Measurements from ENCODE around the gene ANKRD12. TPM values are rescaled to one million over a fixed set of nuclear protein-coding genes. Genes with fewer than 3 reads are reported as not detected.
A peak's percentile ranks its signal among the peaks of the same experiment; 100 is the strongest.

The ANKRD12 gene
- total RNA-seq, 1 donor, result 32.0 TPM

DNA sequence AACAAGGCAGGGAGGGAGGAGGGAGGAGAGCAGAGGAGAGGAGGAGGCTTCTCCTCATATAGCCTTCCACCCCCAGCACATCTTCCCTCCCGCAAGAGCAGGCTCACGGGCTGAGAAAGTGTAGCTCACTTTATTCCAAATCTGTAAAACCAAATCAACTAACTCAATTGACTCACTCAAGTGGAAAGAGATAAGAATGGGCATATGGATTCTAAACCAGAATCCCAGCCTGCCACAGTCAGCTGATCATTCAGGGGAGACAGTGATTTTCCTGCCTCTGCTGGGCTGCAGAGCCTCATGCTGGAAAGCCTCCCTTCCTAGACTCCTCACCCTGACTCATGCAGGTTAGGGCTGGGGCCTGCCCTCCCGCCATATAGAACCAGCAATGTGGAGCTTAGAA, 193.8 kb downstream of the ANKRD12 start:
- no peak overlapping the region for H3K4me3 ChIP-seq (ENCODE audit: low read depth, low read length)
- DNase-seq (ENCODE audit: low read depth), result no peak
- TF ChIP-seq, protein P1, sequence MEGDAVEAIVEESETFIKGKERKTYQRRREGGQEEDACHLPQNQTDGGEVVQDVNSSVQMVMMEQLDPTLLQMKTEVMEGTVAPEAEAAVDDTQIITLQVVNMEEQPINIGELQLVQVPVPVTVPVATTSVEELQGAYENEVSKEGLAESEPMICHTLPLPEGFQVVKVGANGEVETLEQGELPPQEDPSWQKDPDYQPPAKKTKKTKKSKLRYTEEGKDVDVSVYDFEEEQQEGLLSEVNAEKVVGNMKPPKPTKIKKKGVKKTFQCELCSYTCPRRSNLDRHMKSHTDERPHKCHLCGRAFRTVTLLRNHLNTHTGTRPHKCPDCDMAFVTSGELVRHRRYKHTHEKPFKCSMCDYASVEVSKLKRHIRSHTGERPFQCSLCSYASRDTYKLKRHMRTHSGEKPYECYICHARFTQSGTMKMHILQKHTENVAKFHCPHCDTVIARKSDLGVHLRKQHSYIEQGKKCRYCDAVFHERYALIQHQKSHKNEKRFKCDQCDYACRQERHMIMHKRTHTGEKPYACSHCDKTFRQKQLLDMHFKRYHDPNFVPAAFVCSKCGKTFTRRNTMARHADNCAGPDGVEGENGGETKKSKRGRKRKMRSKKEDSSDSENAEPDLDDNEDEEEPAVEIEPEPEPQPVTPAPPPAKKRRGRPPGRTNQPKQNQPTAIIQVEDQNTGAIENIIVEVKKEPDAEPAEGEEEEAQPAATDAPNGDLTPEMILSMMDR (IDR thresholded peaks at IDR 0.05; ENCODE audit: insufficient read depth, low read depth, low read length), result no peak

DNA sequence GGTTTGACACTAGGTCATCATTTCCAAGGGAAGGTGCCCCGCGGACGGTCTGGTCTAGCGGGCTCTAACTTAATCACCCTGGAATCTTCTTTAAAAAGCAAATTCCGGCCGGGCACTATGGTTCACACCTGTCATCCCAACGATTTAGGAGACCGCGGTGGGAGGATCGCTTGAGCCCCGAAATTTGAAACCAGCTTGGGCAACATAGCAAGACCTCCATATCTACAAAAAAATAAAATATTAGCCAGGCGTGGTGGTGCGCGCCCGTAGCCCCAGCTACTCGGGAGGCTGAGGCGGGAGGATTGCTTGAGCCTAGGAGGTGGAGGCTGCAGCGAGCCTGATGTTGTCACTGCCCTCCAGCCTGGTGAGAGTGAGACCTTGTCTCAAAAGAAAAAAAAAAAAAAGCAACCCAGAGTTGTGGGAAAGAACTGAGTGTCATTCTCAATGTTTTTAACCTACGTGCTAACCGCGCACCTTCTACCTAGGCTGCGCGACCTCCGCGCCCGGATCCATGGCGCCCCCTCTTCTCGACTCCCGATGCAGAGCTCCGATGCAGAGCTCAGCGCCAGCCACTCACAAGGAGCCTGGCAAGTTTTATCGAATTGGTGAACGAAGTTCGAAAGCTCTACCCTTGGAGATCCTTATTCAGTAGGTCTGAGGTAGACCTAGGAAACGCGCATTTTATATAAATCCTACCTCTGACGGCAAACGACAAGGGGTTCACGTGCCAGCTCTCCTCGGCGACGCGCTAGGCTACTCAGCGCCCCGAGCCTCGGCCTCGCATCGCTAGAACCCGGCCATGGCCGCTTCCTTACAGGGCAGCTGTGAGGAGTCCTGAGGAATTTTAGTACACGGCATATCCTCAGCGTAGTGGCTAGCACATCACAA, 197.1 kb downstream of the ANKRD12 start:
- no peak for DNase-seq (ENCODE audit: low read depth)
- TF ChIP-seq, protein P1 (IDR thresholded peaks at IDR 0.05; ENCODE audit: insufficient read depth, low read depth, low read length), result no peak
- peak overlapping the region; percentile 72 for H3K4me3 ChIP-seq (ENCODE audit: low read depth, low read length)

DNA sequence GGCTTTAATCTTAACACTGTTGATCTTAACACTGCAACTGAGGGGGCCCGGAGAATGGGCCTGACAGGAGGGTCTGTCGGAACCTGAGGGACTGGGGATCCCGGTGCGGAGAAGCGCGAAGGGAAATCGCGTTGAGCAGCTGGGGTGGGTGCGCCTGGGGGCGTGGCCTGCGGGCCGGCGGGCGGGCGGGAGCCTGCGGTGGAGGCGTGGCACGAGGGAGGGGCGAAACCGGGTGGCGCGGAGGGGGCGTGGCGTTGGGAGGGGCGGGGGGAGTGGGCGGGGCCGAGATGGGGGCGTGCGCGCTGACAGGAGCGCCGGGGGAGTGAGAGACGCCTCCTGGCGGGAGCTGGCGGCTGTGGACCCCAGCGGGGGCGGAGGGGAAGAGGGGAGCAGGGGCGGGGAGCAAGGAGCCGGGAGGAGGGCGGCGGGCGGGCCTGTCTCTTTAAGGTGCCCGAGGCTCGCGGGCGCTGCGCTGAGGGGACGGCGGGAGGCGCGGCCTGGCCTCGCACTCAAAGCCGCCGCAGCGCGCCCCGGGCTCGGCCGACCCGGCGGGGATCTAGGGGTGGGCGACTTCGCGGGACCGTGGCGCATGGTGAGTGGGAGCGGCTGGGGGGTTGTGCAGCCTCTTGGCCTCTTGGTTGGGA, 197.9 kb downstream of the ANKRD12 start, which contains the start of gene TWSG1:
Gene TWSG1 (plus strand): TSS at position 445 of the 644 bp plus-strand sequence. CDS start 2,457 bp downstream, outside the sequence.
- DNase-seq (ENCODE audit: low read depth), result peak; percentile 97
- H3K4me3 ChIP-seq (ENCODE audit: low read depth, low read length), result peak within 1 kb of the TSS; percentile 88
- TF ChIP-seq, protein P1 (IDR thresholded peaks at IDR 0.05; ENCODE audit: insufficient read depth, low read depth, low read length), result peak; percentile 21

DNA sequence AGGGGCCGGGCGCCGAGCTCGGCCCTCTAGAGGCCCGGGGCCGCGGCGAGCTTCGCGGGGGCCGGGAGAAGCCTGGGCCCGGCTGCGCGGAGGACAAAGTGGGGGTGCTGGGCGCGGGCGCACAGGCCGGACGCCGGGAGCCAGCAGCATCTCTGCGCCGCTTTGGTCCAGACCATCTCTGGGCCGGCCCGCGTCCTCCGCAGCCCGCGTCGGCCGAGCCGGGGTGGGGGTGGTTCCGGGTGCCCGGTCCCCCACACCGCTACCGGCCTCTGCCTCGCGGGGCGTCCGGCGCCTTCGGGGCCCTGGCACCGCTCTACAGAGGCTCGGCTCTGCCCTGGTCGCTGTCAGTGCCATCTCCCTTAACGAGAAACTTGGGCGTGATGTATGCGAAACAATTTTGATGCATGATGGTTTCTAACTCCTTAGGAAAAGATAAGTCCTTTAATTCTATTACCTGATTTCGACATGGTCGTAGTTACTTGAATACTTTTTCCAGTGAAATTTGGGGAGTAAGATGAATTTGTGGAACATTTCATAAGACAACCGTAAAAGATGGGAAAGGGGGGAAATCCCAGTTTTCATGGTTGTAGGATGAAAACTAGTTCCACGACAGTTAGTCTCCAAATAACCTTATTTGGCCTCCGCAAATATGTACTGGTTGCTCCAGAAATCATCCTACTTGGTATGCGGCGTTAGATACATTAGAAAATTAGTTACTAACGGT, 198.6 kb downstream of the ANKRD12 start:
- H3K4me3 ChIP-seq (ENCODE audit: low read depth, low read length), result peak overlapping the region; percentile 88
- TF ChIP-seq, protein P1 (IDR thresholded peaks at IDR 0.05; ENCODE audit: insufficient read depth, low read depth, low read length), result no peak
- DNase-seq (ENCODE audit: low read depth), result peak; percentile 36

Small RNAs within 50 kb of the gene (small RNA-seq; reads per million reads assigned to genes)
- gene RF00019, result not detected

Other genes starting within 250 kb of the ANKRD12 start
- 115 and 127 TPM in 2 replicates for gene NDUFV2, start 34.1 kb upstream of the ANKRD12 start, total RNA-seq
- gene TWSG1, start 198.0 kb downstream of the ANKRD12 start, total RNA-seq, result 118 and 181 TPM in 2 replicates